ENCODE measurements around the gene CDCP1. TPM values are rescaled to one million over a fixed set of nuclear protein-coding genes. Genes with fewer than 3 reads are reported as not detected.

The CDCP1 gene
- total RNA-seq, 1 donor = 7.6 TPM

- Histone ChIP-seq H3K4me1 (ENCODE audit: insufficient read depth, low read length) (peaks cover 25% of the 10 kb centered on the region), H3K9me3 (ENCODE audit: low read depth, low read length) (no peaks in the 10 kb centered on the region), H3K79me2 (ENCODE audit: insufficient read depth, low read length) (no peaks in the 10 kb centered on the region), H4K20me1 (ENCODE audit: insufficient read depth, low read length) (no peaks in the 10 kb centered on the region), H3K27ac (ENCODE audit: low read depth, low read length) (peak overlapping the region; percentile 53), H3K4me2 (ENCODE audit: insufficient read depth, low read length) (peak overlapping the region; percentile 4), H3K4me3 (ENCODE audit: insufficient read depth, low read length) (no peak overlapping the region), H3K27me3 (ENCODE audit: insufficient read depth, low read length) (no peaks in the 10 kb centered on the region), H2AFZ (ENCODE audit: low read length) (no peak overlapping the region), H3K36me3 (ENCODE audit: insufficient read depth, low read length) (no peaks in the 10 kb centered on the region)
- TF ChIP-seq CTCF (IDR thresholded peaks at IDR 0.05; ENCODE audit: extremely low read depth, low read depth, low read length) = no peak
- peak; percentile 93 for DNase-seq (ENCODE audit: insufficient read length, low spot score, missing footprints)
These were observed 40.1 kb downstream of the CDCP1 start for GRCh38 chr3:45105855-45106671.

- Histone ChIP-seq H3K79me2 (ENCODE audit: insufficient read depth, low read length) (no peaks in the 10 kb centered on the region), H3K9me3 (ENCODE audit: low read depth, low read length) (no peaks in the 10 kb centered on the region), H3K4me2 (ENCODE audit: insufficient read depth, low read length) (peak overlapping the region; percentile 4), H3K4me1 (ENCODE audit: insufficient read depth, low read length) (peaks cover 32% of the 10 kb centered on the region), H2AFZ (ENCODE audit: low read length) (no peak overlapping the region), H3K27ac (ENCODE audit: low read depth, low read length) (peak overlapping the region; percentile 53), H3K4me3 (ENCODE audit: insufficient read depth, low read length) (no peak overlapping the region), H3K27me3 (ENCODE audit: insufficient read depth, low read length) (no peaks in the 10 kb centered on the region), H4K20me1 (ENCODE audit: insufficient read depth, low read length) (no peaks in the 10 kb centered on the region), H3K36me3 (ENCODE audit: insufficient read depth, low read length) (no peaks in the 10 kb centered on the region)
- no peak for DNase-seq (ENCODE audit: insufficient read length, low spot score, missing footprints)
- TF ChIP-seq CTCF (IDR thresholded peaks at IDR 0.05; ENCODE audit: extremely low read depth, low read depth, low read length) = no peak
These were observed 41.2 kb downstream of the CDCP1 start for GRCh38 chr3:45104715-45105711.

- no peaks in the 10 kb centered on the region for H3K36me3 ChIP-seq (ENCODE audit: insufficient read depth, low read length)
- no peak overlapping the region for H3K4me3 ChIP-seq (ENCODE audit: insufficient read depth, low read length)
- H3K4me1 ChIP-seq (ENCODE audit: insufficient read depth, low read length) = peaks cover 32% of the 10 kb centered on the region
- no peak for DNase-seq (ENCODE audit: insufficient read length, low spot score, missing footprints)
- H2AFZ ChIP-seq (ENCODE audit: low read length) = no peak overlapping the region
- no peak overlapping the region for H3K27ac ChIP-seq (ENCODE audit: low read depth, low read length)
- H3K79me2 ChIP-seq (ENCODE audit: insufficient read depth, low read length) = no peaks in the 10 kb centered on the region
- no peaks in the 10 kb centered on the region for H4K20me1 ChIP-seq (ENCODE audit: insufficient read depth, low read length)
- no peaks in the 10 kb centered on the region for H3K9me3 ChIP-seq (ENCODE audit: low read depth, low read length)
- H3K27me3 ChIP-seq (ENCODE audit: insufficient read depth, low read length) = no peaks in the 10 kb centered on the region
- TF ChIP-seq CTCF (IDR thresholded peaks at IDR 0.05; ENCODE audit: extremely low read depth, low read depth, low read length) = no peak
- no peak overlapping the region for H3K4me2 ChIP-seq (ENCODE audit: insufficient read depth, low read length)
These were observed 42.1 kb downstream of the CDCP1 start for GRCh38 chr3:45103753-45104714.

Measured in osteoblast (primary cell).